Smooth muscle cell (in vitro differentiated cells): ENCODE data around the gene SEMA4G. TPM values are rescaled to one million over a fixed set of nuclear protein-coding genes. Genes with fewer than 3 reads are reported as not detected.

Source experiments
- DNase-seq: peaks from one replicate; lab custom pipeline; 2025; ENCODE audit not compliant: unreplicated experiment; lab: John Stamatoyannopoulos, UW
- H2AFZ ChIP-seq: fragments of 200-600 bp; sonication (generic); 2 replicates; pipeline ENCODE4 v1.6.0; 2016; ENCODE audit warnings: antibody characterized with exemption, low read depth, mild to moderate bottlenecking
- H3F3A ChIP-seq: fragments of 200-600 bp; sonication (generic); 2 replicates; pipeline ENCODE4 v1.6.0; 2017; ENCODE audit warnings: antibody characterized with exemption, low read depth
- H3K27ac ChIP-seq: fragments of 200-600 bp; sonication (generic); 2 replicates; pipeline ENCODE4 v1.5.1; 2016; ENCODE audit warnings: low read depth, mild to moderate bottlenecking
- H3K27me3 ChIP-seq: fragments of 200-600 bp; sonication (generic); 2 replicates; pipeline ENCODE4 v1.6.1; 2016; ENCODE audit warnings: low read depth, mild to moderate bottlenecking
- H3K36me3 ChIP-seq: fragments of 200-600 bp; sonication (generic); 2 replicates; pipeline ENCODE4 v1.5.1; 2016; ENCODE audit warnings: low read depth
- H3K4me1 ChIP-seq: fragments of 200-600 bp; sonication (generic); 2 replicates; pipeline ENCODE4 v1.5.1; 2016; ENCODE audit warnings: low read depth
- H3K4me2 ChIP-seq: fragments of 200-600 bp; sonication (generic); 2 replicates; pipeline ENCODE4 v1.6.0; 2016; ENCODE audit warnings: mild to moderate bottlenecking
- H3K4me3 ChIP-seq: fragments of 200-600 bp; sonication (generic); 2 replicates; pipeline ENCODE4 v1.5.1; 2016; ENCODE audit warnings: mild to moderate bottlenecking
- H3K79me2 ChIP-seq: fragments of 200-600 bp; sonication (generic); 2 replicates; pipeline ENCODE4 v1.6.0; 2016; ENCODE audit warnings: low read depth, mild to moderate bottlenecking
- H3K9ac ChIP-seq: fragments of 200-600 bp; sonication (generic); 2 replicates; pipeline ENCODE4 v1.6.0; 2016; ENCODE audit warnings: low read depth
- H3K9me3 ChIP-seq: fragments of 200-600 bp; sonication (generic); replicated peaks from 2 replicates; pipeline ENCODE4 v1.5.1; 2016; ENCODE audit warnings: low read depth
- H4K20me1 ChIP-seq: fragments of 200-600 bp; sonication (generic); 2 replicates; pipeline ENCODE4 v1.6.0; 2016; ENCODE audit warnings: low read depth
- WGBS: methylation state at CpG from one replicate; pipeline ENCODE4 v1.1.7; 2016; ENCODE audit warnings: low lambda C conversion rate; 5-methylcytosine and 5-hydroxymethylcytosine counted together
- polyA plus RNA-seq: library from polyadenylated mRNA; unstranded; fragments of >200 nt; fragmentation: Nextera tagmentation; extraction: Ambion mirVana; gene quantifications from 2 replicates; pipeline ENCODE4 v1.2.1, GENCODE V29; 2016
- total RNA-seq: library from RNA; depleted of rRNA; stranded (reverse); fragments of >200 nt; gene quantifications from 2 replicates; pipeline ENCODE4 v1.2.3, GENCODE V29; 2014
- TF ChIP-seq, protein P1 (sequence below): fragments of 200-600 bp; sonication (generic); IDR thresholded peaks from 2 replicates; pipeline ENCODE4 v1.5.1; 2017; ENCODE audit warnings: borderline replicate concordance, mild to moderate bottlenecking, antibody characterized with exemption; ENCODE audit not compliant: insufficient read depth, poor library complexity, severe bottlenecking

Gene SEMA4G
- total and polyA plus RNA-seq, 2 experiments from 2014 or later: 4.2 to 7.1 TPM

DNA sequence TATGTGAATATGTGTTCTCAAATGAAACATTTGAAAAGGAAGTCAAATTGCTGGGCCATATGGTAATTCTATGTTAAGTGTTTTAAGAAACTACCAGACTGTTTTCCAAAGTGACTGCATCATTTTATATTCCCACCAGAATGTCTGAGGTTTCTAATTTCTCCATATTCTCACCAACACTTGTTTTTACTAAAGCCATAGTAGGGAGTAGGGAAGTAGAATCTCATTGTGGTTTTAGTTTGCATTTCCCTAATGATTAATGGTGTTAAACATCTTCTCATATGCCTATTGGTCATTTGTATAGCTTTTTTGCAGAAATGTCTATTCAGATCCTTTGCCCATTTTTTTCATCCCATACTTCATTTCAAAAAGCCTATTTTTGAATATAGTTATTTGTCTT is 9.1 kb upstream of the SEMA4G start:
- no peak overlapping the region for H3K9ac ChIP-seq
- H2AFZ ChIP-seq: no peak overlapping the region
- H3K79me2 ChIP-seq: no peaks in the 10 kb centered on the region
- no peaks in the 10 kb centered on the region for H3K4me1 ChIP-seq
- peaks cover 12% of the 10 kb centered on the region for H3F3A ChIP-seq
- H4K20me1 ChIP-seq: no peaks in the 10 kb centered on the region
- peaks cover 18% of the 10 kb centered on the region for H3K36me3 ChIP-seq
- H3K27ac ChIP-seq: no peak overlapping the region
- DNase-seq: no peak
- TF ChIP-seq, protein P1, sequence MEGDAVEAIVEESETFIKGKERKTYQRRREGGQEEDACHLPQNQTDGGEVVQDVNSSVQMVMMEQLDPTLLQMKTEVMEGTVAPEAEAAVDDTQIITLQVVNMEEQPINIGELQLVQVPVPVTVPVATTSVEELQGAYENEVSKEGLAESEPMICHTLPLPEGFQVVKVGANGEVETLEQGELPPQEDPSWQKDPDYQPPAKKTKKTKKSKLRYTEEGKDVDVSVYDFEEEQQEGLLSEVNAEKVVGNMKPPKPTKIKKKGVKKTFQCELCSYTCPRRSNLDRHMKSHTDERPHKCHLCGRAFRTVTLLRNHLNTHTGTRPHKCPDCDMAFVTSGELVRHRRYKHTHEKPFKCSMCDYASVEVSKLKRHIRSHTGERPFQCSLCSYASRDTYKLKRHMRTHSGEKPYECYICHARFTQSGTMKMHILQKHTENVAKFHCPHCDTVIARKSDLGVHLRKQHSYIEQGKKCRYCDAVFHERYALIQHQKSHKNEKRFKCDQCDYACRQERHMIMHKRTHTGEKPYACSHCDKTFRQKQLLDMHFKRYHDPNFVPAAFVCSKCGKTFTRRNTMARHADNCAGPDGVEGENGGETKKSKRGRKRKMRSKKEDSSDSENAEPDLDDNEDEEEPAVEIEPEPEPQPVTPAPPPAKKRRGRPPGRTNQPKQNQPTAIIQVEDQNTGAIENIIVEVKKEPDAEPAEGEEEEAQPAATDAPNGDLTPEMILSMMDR: no peak
- no peak overlapping the region for H3K4me2 ChIP-seq
- no peaks in the 10 kb centered on the region for H3K27me3 ChIP-seq
- H3K9me3 ChIP-seq: no peaks in the 10 kb centered on the region
- H3K4me3 ChIP-seq: no peak overlapping the region

DNA sequence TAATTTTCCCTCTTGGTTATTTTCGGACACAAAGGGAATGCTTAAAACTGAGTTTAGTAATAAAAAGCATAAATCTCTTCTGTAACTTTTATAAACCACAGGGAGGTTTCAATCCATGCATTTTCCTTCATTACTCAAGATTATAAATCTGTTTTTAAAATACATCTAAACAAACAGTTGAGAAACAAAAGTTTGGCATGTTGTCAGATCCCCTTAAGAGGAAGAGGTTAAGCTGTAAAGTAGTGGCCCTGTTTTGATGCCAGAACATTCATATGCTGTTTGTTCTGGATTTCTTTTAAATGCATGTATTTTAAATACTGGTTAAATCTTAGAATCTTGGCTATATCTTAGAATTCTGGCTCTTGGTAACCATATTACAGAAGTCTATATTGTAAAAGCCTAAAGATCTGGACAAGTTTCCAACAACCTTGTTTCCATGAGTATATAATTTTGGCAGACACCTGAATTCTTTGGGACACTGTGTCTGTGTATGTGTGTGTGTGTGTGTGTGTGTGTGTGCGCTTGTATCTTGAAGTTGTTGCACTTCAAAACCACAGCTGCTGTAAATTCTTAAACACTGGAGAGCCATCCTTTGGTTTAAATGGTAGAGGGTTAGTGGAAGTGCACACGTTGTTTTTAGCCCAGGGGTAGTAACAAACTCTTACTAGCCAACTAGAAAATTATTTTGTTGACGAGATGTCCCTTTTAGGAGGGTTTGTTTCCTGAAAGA is 6.8 kb upstream of the SEMA4G start:
- 95% methylated on average over 4 of the region's 4 CpGs for WGBS
- DNase-seq: no peak
- Histone ChIP-seq H3F3A (peaks cover 17% of the 10 kb centered on the region), H3K36me3 (peaks cover 15% of the 10 kb centered on the region), H4K20me1 (no peaks in the 10 kb centered on the region), H3K4me3 (no peak overlapping the region), H3K4me1 (no peaks in the 10 kb centered on the region), H3K4me2 (no peak overlapping the region), H3K9ac (no peak overlapping the region), H3K9me3 (no peaks in the 10 kb centered on the region), H2AFZ (no peak overlapping the region), H3K79me2 (no peaks in the 10 kb centered on the region), H3K27ac (no peak overlapping the region), H3K27me3 (no peaks in the 10 kb centered on the region)
- TF ChIP-seq, protein P1: no peak

DNA sequence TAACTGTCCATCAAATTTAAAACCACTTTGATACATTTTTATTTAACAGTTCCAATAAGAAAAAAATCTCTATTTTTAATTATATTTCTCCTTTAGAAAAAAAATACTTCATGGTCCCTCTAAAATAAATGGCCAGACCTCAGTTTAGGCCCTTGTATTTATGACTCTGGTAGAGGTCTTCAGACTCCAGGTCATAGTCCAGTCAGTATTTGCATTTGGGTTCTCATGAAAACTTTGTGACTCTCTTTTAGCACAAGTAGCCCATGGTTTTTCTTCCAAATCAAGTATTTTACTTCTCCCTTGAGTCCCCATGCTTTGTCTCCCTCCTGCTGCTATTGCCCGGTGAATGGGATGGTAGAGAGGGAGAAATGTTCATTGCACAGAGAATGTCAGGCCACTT is 5.5 kb upstream of the SEMA4G start:
- Histone ChIP-seq H3F3A (peaks cover 17% of the 10 kb centered on the region), H4K20me1 (no peaks in the 10 kb centered on the region), H3K9ac (no peak overlapping the region), H3K4me3 (no peak overlapping the region), H3K4me1 (no peaks in the 10 kb centered on the region), H3K36me3 (peaks cover 8% of the 10 kb centered on the region), H3K79me2 (no peaks in the 10 kb centered on the region), H2AFZ (no peak overlapping the region), H3K9me3 (no peaks in the 10 kb centered on the region), H3K27me3 (no peaks in the 10 kb centered on the region), H3K27ac (no peak overlapping the region), H3K4me2 (no peak overlapping the region)
- no peak for DNase-seq
- TF ChIP-seq, protein P1: no peak
- 100% methylated on average over 1 of the region's 1 CpG for WGBS

DNA sequence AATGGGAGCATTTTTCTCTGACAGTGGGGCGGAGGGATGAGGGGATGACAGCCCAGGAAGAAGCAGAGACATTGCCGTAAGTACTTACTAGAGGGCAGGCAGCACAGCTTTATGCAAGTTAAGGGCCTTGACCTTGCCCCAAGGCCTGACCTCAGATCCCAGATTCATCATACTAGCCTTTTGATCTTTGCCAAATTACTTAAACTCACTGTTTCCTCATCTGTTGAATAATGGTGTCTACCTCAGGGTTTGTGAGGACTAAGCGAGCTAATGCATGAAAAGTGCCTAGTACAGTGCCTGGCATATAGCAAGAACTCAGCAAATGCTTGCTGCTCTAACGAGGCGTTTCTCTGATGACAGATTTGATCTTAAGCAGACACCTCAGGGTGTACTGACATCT is 3.5 kb upstream of the SEMA4G start:
- Histone ChIP-seq H3K27me3 (no peaks in the 10 kb centered on the region), H3K27ac (no peak overlapping the region), H3K9me3 (no peaks in the 10 kb centered on the region), H3K79me2 (no peaks in the 10 kb centered on the region), H3K4me3 (no peak overlapping the region), H3F3A (peaks cover 23% of the 10 kb centered on the region), H4K20me1 (no peaks in the 10 kb centered on the region), H3K9ac (no peak overlapping the region), H3K36me3 (peaks cover 4% of the 10 kb centered on the region), H3K4me2 (no peak overlapping the region), H2AFZ (no peak overlapping the region), H3K4me1 (no peaks in the 10 kb centered on the region)
- TF ChIP-seq, protein P1: no peak
- no peak for DNase-seq
- WGBS: 72% methylated on average over 5 of the region's 5 CpGs
